ENCODE results near the gene NEXN.
A peak's percentile ranks its signal among the peaks of the same experiment; 100 is the strongest.

The NEXN gene

DNA sequence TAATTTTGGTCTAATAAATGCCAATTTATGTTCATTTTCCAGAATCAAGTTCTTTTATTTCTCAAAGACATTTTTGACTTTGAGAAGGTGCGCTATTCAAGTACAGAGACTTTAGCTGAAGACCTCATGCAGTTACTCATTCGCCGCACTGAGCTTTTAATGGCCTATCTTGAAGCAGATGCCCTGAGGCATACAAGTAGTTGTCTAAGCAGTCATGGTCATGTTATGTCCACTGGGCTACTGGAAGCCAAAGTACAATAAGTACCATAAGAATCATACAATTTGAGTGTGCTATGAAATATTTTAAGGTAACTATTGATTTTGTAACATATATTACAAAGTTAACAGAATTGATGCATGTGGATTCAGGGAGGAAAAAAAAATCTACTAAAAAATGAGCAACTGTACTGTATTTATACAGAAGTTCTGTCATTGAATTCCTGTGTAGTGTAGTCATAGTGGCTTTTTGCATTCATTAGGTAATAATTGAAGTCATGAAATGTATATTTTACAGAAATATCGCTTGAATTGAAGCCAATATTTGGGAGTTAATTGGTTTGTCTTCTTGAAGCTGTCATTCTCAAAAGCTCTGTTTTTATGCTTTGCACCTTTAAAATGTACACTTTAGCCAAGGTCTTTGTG is 13.5 kb upstream of the NEXN start:
- Histone ChIP-seq H3K9me3 (ENCODE audit: control insufficient read depth, low read length) (no peaks in the 10 kb centered on the region), H3K4me1 (ENCODE audit: control insufficient read depth, insufficient read depth, low read length) (no peaks in the 10 kb centered on the region), H3K4me3 (ENCODE audit: low read length) (no peak overlapping the region), H3K9ac (ENCODE audit: low read length) (no peak overlapping the region), H3K36me3 (ENCODE audit: control insufficient read depth, insufficient read depth, low read length) (no peaks in the 10 kb centered on the region), H3K27me3 (ENCODE audit: control insufficient read depth, insufficient read depth, low read length) (no peaks in the 10 kb centered on the region)

DNA sequence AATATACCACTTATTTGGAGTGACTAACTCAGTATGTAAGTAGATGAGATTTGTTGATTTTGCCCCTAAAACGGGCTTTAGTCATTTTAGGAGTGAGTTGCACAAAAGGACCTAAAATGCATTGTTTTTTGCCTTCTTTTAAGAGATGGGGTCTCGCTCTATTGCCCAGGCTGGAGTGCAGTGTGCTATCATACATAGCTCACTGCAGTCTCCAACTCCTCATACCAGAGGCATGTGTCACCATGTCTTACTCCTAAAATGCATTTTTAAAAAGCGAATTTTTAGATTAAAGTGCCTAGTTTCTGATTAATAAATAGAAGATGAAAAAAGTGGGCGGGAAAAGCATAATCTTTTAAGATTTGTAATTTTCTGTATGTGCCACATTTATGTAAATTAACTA is 11.5 kb upstream of the NEXN start:
- Histone ChIP-seq H3K4me3 (ENCODE audit: low read length) (no peak overlapping the region), H3K27me3 (ENCODE audit: control insufficient read depth, insufficient read depth, low read length) (no peaks in the 10 kb centered on the region), H3K36me3 (ENCODE audit: control insufficient read depth, insufficient read depth, low read length) (no peaks in the 10 kb centered on the region), H3K9me3 (ENCODE audit: control insufficient read depth, low read length) (no peaks in the 10 kb centered on the region), H3K9ac (ENCODE audit: low read length) (no peak overlapping the region), H3K4me1 (ENCODE audit: control insufficient read depth, insufficient read depth, low read length) (no peaks in the 10 kb centered on the region)

DNA sequence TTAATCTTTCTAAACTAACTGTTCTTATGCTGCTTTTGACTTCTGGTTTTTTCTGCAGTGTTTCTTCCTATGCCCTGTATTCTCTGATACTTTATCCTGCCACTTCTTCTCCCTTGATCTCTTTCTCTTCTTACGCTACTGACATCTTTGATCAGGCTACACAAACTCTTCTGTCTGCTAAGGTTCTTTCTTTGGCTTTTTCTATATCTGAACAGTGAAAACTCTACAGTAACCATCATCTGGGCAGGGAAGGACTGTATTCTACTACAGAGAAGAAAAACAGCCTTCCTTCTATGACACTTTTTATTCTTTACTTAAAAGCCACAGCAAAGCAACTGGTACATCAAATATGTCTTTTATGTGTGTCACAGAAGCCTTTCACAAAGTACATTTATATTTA is 7.4 kb upstream of the NEXN start:
- H3K9ac ChIP-seq (ENCODE audit: low read length), result no peak overlapping the region
- no peaks in the 10 kb centered on the region for H3K4me1 ChIP-seq (ENCODE audit: control insufficient read depth, insufficient read depth, low read length)
- no peaks in the 10 kb centered on the region for H3K36me3 ChIP-seq (ENCODE audit: control insufficient read depth, insufficient read depth, low read length)
- H3K4me3 ChIP-seq (ENCODE audit: low read length), result no peak overlapping the region
- no peaks in the 10 kb centered on the region for H3K9me3 ChIP-seq (ENCODE audit: control insufficient read depth, low read length)
- no peaks in the 10 kb centered on the region for H3K27me3 ChIP-seq (ENCODE audit: control insufficient read depth, insufficient read depth, low read length)

DNA sequence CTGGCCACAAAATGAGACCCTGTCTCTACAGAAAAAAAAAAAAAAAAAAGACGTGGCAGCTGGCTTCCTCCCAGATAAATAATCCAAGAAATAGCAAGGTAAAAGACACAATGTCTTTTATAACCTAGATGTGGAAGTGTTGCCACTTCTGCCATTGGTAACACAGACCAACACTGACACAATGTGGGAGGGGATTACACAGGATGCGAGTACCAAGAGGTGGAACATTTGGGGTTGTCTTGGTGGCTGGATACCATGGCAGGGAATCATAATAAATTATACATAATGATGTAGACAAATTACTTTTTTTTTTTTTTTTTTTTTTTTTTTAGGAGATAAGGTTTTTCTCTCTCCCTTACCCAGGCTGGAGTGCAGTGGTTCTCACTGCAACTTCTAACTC is 6.0 kb upstream of the NEXN start:
- Histone ChIP-seq H3K4me3 (ENCODE audit: low read length) (no peak overlapping the region), H3K9me3 (ENCODE audit: control insufficient read depth, low read length) (no peaks in the 10 kb centered on the region), H3K4me1 (ENCODE audit: control insufficient read depth, insufficient read depth, low read length) (no peaks in the 10 kb centered on the region), H3K9ac (ENCODE audit: low read length) (no peak overlapping the region), H3K27me3 (ENCODE audit: control insufficient read depth, insufficient read depth, low read length) (no peaks in the 10 kb centered on the region), H3K36me3 (ENCODE audit: control insufficient read depth, insufficient read depth, low read length) (no peaks in the 10 kb centered on the region)

DNA sequence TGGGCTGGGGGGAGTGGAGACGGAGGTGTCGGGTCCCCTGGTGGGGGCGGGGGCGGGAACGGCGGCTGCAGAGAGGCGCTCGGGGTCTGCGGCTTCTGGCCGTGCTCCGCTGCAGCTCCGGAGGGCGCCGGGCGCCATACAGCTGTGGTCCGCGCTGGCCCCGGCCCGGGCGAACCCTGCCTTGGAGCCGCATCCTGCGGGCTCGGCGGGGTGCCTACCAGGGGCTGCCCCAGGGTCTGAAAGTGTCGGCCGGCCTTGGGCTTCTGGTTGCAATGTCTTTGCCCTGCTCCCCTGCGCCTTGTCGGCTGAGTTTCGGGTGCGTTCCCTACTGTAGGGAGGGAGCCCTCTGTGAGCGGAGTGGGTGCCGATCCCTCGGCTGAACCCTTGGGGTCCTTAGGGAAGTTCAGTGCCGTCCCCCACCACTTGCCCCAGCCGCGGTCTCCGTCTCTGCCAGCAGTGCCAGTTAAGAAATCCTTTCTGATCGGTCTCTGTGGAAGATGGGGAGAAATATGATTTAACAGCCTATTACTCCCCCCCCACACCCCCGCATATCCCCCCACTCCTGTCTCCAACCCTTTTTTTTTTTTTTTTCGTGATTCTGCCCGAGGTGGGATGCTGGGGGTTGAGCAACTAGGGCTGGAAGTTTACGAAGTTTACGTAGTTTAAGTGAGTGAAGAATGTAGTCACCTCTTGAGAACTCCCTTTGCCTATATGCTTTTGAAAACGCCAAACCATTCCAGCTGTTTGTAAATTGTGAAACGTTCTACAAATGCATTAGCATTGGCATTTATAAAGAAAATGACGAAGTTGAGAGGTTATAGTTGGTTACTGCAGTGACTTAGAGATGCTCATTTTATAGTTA is 588 bp downstream of the NEXN start:
- Histone ChIP-seq H3K36me3 (ENCODE audit: control insufficient read depth, insufficient read depth, low read length) (no peaks in the 10 kb centered on the region), H3K27me3 (ENCODE audit: control insufficient read depth, insufficient read depth, low read length) (peaks cover 9% of the 10 kb centered on the region), H3K9me3 (ENCODE audit: control insufficient read depth, low read length) (no peaks in the 10 kb centered on the region), H3K4me1 (ENCODE audit: control insufficient read depth, insufficient read depth, low read length) (peaks cover 9% of the 10 kb centered on the region), H3K9ac (ENCODE audit: low read length) (peak overlapping the region; percentile 76), H3K4me3 (ENCODE audit: low read length) (peak overlapping the region; percentile 50)

DNA sequence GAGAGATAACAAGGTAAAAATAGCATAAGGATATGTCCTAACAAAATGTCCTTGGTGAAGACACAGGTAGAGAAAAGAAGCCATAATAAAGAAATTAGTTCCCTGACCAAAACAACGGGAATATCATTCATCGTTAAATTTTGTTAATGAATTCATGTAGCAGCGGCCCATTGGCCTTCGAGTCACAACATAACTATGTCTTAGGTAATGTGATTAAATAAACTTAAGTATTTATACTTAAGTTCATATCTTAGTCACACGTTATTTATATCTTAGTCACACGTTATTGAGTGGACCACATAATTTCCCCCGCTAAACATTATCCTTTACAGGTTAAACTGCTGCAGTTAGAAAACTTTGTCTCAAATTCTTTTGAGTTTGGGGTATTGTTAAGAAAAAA is 1.2 kb downstream of the NEXN start:
- H3K9ac ChIP-seq (ENCODE audit: low read length), result peak overlapping the region; percentile 76
- peaks cover 9% of the 10 kb centered on the region for H3K27me3 ChIP-seq (ENCODE audit: control insufficient read depth, insufficient read depth, low read length)
- H3K4me3 ChIP-seq (ENCODE audit: low read length), result no peak overlapping the region
- H3K36me3 ChIP-seq (ENCODE audit: control insufficient read depth, insufficient read depth, low read length), result no peaks in the 10 kb centered on the region
- H3K9me3 ChIP-seq (ENCODE audit: control insufficient read depth, low read length), result no peaks in the 10 kb centered on the region
- H3K4me1 ChIP-seq (ENCODE audit: control insufficient read depth, insufficient read depth, low read length), result peaks cover 9% of the 10 kb centered on the region

DNA sequence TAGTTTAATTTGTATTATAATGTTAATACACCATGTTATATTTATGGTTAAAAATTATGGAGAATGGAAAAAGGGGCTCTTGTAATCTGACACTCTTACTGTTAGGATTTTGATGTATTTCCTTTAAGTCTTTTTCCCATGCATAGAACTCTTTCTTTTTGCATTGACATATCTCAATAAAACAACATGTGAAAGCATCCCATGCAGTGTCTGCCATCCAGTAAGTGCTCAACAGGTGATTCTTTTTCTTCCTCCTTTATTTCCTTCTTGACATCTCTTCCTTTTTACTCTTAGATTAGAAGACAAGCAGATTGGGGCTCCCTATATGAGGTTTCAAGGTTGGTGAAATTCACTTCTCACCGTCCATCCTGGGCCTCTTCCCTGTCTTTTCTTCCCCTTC is 2.8 kb downstream of the NEXN start:
- H3K36me3 ChIP-seq (ENCODE audit: control insufficient read depth, insufficient read depth, low read length), result no peaks in the 10 kb centered on the region
- H3K4me3 ChIP-seq (ENCODE audit: low read length), result no peak overlapping the region
- H3K4me1 ChIP-seq (ENCODE audit: control insufficient read depth, insufficient read depth, low read length), result peaks cover 9% of the 10 kb centered on the region

DNA sequence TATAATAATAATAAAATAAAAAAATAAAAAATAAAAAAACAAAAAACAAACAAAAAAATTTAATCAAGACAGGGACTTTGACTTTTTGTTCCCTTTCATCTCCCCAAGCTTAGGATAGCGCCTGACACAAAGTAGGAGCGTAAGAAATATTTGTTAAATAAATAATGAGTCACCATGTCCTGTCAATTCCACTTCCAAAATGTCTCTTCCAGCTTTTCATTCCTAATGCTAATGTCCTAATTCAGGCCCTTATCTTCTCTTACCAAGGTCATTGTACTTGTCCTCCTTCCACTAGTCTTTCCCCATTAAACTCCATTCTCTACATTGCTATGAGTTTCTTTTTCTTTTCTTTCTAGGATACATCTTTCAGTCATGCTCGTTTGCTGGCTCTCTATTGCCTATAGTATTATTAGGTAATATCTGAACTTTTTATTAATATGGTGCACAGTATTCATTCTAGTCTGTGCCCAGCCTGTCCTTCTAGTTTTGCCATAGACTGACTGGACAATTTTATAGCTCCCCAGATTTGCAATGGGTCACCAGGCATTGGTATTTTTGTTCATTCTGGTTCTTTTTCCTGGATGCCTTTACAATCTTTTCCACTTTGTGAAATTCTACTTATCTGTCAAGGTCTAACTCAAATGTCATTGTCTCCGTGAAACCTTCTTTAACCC is 11.4 kb downstream of the NEXN start:
- Histone ChIP-seq H3K36me3 (ENCODE audit: control insufficient read depth, insufficient read depth, low read length) (no peaks in the 10 kb centered on the region), H3K27me3 (ENCODE audit: control insufficient read depth, insufficient read depth, low read length) (no peaks in the 10 kb centered on the region), H3K9ac (ENCODE audit: low read length) (no peak overlapping the region), H3K9me3 (ENCODE audit: control insufficient read depth, low read length) (no peaks in the 10 kb centered on the region), H3K4me3 (ENCODE audit: low read length) (no peak overlapping the region), H3K4me1 (ENCODE audit: control insufficient read depth, insufficient read depth, low read length) (no peaks in the 10 kb centered on the region)

More for the DNA sequence above, 2.8 kb downstream of the NEXN start:
- Histone ChIP-seq H3K27me3 (ENCODE audit: control insufficient read depth, insufficient read depth, low read length) (peaks cover 9% of the 10 kb centered on the region), H3K9ac (ENCODE audit: low read length) (no peak overlapping the region), H3K9me3 (ENCODE audit: control insufficient read depth, low read length) (no peaks in the 10 kb centered on the region)

DNA sequence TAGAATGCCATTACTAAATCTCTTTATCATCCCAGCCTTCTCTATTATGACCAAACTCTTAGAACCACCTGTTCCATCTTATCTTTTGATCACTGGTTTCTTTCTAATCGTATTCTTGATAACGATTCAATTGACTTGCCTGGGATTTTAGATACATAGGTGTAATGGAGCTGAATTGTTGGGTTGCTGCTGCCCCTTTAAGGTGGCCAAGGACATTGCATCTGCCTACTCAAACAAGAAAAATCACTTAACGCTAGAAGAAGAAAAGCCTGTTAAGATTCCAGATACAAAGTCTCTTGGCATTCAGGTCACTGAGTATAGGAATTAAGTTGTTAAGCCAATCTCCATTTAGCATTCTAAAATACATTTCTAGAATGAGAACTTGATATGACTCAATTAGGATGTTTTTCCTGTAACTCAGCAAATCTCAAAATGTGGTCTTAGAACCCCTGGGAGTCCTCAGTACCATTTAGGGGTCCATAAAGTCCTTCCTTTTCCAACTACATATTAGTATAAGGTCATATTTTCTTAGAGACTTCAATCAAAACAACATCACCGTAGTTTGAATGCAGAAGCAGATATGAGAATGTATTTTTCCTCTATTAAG is 12.4 kb downstream of the NEXN start:
- Histone ChIP-seq H3K9ac (ENCODE audit: low read length) (no peak overlapping the region), H3K36me3 (ENCODE audit: control insufficient read depth, insufficient read depth, low read length) (no peaks in the 10 kb centered on the region), H3K4me1 (ENCODE audit: control insufficient read depth, insufficient read depth, low read length) (no peaks in the 10 kb centered on the region), H3K4me3 (ENCODE audit: low read length) (no peak overlapping the region), H3K9me3 (ENCODE audit: control insufficient read depth, low read length) (no peaks in the 10 kb centered on the region), H3K27me3 (ENCODE audit: control insufficient read depth, insufficient read depth, low read length) (no peaks in the 10 kb centered on the region)

DNA sequence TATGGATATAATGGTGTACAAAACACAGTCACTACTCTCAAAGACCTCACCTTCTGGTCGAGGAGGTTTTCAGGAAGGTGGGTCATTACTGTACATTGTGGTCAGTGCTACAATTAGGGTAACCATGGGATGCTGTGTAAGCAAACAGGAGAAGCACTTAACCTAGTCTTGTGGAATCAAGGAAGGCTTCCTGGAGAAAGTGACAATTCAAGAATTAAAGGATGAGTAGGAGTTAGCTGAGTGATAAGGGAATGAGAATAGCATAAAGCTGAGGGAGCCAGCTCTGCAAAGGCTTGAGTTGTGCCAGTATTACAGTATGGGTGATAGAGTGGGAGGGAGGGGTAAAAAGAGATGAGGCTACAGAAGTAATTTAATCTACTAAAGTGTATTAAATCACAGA is 17.2 kb downstream of the NEXN start:
- no peaks in the 10 kb centered on the region for H3K4me1 ChIP-seq (ENCODE audit: control insufficient read depth, insufficient read depth, low read length)
- no peaks in the 10 kb centered on the region for H3K9me3 ChIP-seq (ENCODE audit: control insufficient read depth, low read length)
- no peaks in the 10 kb centered on the region for H3K36me3 ChIP-seq (ENCODE audit: control insufficient read depth, insufficient read depth, low read length)
- no peak overlapping the region for H3K4me3 ChIP-seq (ENCODE audit: low read length)
- H3K9ac ChIP-seq (ENCODE audit: low read length), result no peak overlapping the region
- no peaks in the 10 kb centered on the region for H3K27me3 ChIP-seq (ENCODE audit: control insufficient read depth, insufficient read depth, low read length)

DNA sequence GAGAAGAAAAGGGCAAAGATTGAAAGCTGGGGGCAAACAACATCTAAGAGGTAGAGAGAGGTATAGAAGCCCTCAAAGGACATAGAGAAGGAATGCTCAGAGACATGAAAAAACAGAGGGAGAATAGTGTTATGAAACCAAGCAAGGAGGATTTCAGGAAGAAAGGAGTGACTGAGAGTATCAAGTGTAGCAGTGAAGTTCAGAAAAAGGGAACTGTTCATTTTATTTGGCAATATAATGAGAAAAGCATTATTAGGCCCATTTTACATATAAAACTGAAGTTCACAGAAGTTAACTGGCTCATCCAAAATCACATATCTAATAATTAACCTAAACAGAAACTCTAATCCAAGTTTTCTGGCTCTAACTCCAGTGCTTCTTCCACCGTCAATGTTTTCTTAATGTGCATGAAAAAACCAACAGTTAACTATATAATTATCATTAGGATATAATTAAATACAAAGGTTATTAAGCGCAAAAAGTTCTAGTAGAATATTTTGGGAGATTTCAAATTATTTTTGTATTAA is 17.7 kb downstream of the NEXN start:
- no peaks in the 10 kb centered on the region for H3K9me3 ChIP-seq (ENCODE audit: control insufficient read depth, low read length)
- H3K4me1 ChIP-seq (ENCODE audit: control insufficient read depth, insufficient read depth, low read length), result no peaks in the 10 kb centered on the region
- no peak overlapping the region for H3K4me3 ChIP-seq (ENCODE audit: low read length)
- no peak overlapping the region for H3K9ac ChIP-seq (ENCODE audit: low read length)
- H3K36me3 ChIP-seq (ENCODE audit: control insufficient read depth, insufficient read depth, low read length), result no peaks in the 10 kb centered on the region
- H3K27me3 ChIP-seq (ENCODE audit: control insufficient read depth, insufficient read depth, low read length), result no peaks in the 10 kb centered on the region

DNA sequence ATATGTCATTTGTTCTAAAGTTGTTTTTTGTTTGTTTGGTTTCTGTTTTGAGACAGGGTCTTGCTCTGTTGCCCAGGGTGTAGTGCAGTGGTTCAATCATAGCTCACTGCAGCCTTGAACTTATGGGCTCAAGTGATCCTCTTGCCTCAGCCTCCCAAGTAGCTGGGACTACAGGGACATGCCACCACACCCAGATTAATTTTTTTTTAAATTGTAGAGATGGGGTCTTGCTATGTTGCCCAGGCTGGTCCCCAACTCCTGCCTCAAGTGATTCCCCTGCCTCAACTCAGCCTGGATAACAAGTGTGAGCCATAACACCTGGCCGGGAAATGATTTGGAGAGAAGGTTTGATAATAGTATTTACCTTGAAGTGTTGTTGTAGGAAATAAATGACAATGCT is 18.2 kb downstream of the NEXN start:
- Histone ChIP-seq H3K27me3 (ENCODE audit: control insufficient read depth, insufficient read depth, low read length) (no peaks in the 10 kb centered on the region), H3K4me1 (ENCODE audit: control insufficient read depth, insufficient read depth, low read length) (no peaks in the 10 kb centered on the region), H3K36me3 (ENCODE audit: control insufficient read depth, insufficient read depth, low read length) (no peaks in the 10 kb centered on the region), H3K4me3 (ENCODE audit: low read length) (no peak overlapping the region), H3K9ac (ENCODE audit: low read length) (no peak overlapping the region), H3K9me3 (ENCODE audit: control insufficient read depth, low read length) (no peaks in the 10 kb centered on the region)
